GM12872 (cell line): ENCODE data around the gene CELF3.

ENCODE experiments used
- CTCF ChIP-seq: IDR thresholded peaks from 3 replicates; pipeline ENCODE4 v1.5.1; 2011; ENCODE audit warnings: low read depth, mild to moderate bottlenecking, low read length, moderate library complexity; ENCODE audit not compliant: insufficient read depth

CELF3 gene

DNA sequence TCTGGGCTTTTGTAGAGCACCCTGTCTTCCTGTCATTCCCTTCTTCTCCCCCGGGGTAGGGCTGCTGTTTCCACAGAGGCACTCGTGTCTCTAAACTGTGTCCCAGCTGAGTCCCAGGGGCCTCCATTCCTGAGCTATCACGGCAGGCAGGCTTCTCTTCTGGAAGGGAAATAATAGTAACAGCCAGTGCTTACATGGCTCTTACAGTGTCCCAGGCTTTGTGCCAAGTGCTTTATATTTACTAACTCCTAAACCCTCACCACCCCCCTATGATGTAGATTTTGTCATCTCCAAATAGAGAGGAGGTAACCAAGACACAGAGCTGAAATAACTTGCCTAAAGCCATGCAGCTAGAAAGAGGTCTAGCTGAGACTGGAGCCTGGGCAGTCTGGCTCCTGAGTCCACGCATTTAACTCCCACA lies 1.4 kb upstream of the CELF3 start:
- TF ChIP-seq CTCF, result no peak

DNA sequence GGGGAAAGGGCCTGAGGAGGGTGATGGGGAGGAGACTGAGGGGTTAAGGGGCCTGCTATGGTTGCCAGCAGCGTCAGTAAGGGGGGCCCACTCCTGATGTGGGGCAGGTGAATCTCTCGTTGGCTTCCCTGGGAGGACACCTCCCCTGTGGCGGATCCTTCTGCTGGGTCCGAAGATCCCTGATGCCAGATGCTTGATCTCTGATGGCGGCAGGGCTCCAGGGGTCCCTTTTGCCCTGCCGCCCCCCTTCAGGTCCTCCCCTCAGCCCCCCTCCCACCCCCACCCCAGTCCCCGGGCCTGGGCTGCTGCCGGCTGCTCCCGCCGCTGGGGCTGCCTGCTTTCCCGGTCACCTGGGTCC lies 219 bp downstream of the CELF3 start:
- TF ChIP-seq CTCF, result no peak

GRCh38 chr1:151715726-151716404 lies 738 bp downstream of the CELF3 start:
- 0 out of 3 replicates have a peak, but pooled peaks have one; percentile 33 for TF ChIP-seq CTCF

GRCh38 chr1:151714820-151715725 lies 1.5 kb downstream of the CELF3 start:
- TF ChIP-seq CTCF, result no peak

GRCh38 chr1:151713874-151714273 lies 2.7 kb downstream of the CELF3 start:
- TF ChIP-seq CTCF, result no peak

DNA sequence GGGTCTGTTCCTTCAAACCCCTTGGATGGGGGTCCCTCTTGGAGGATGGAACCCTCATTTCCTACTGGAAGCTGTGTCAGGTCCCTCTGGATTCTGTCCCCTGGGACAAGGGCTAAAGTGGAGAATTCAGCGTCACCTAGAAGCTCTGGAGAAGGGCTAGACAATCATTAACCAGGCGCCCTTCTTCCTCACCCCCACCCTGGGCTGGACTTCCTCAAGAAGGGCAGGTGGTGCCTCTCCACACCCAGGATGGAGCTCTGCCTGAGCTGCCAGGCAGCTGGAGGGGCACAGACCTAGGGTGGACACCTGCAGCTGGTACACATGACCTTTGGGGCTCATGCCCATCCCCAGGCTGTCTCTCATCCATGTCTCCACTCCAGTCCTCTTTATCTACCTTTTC lies 3.6 kb downstream of the CELF3 start:
- no peak for TF ChIP-seq CTCF

- TF ChIP-seq CTCF, result no peak
These were observed 4.7 kb downstream of the CELF3 start for GRCh38 chr1:151711951-151712350.
